ENCODE results near the gene QRFPR. TPM values are rescaled to one million over a fixed set of nuclear protein-coding genes. Genes with fewer than 3 reads are reported as not detected.
A peak's percentile ranks its signal among the peaks of the same experiment; 100 is the strongest.

The QRFPR gene
- total RNA-seq, 1 donor from 2014 or later, result not detected

GRCh38 chr4:121336706-121337105 lies 44.1 kb downstream of the QRFPR start:
- Mint-ChIP-seq H3K9me3 (ENCODE audit: unreplicated experiment) (no peaks in the 10 kb centered on the region), H3K4me3 (ENCODE audit: unreplicated experiment) (no peak overlapping the region), H3K27ac (ENCODE audit: unreplicated experiment) (no peak overlapping the region), H3K36me3 (ENCODE audit: unreplicated experiment) (no peaks in the 10 kb centered on the region), H3K4me1 (ENCODE audit: low read depth, unreplicated experiment) (no peaks in the 10 kb centered on the region), H3K27me3 (ENCODE audit: unreplicated experiment) (no peaks in the 10 kb centered on the region)
- DNase-seq, result no peak
- no peak for TF ChIP-seq CTCF (IDR thresholded peaks at IDR 0.05; ENCODE audit: partially characterized antibody, unreplicated experiment)

- Mint-ChIP-seq H3K4me1 (ENCODE audit: low read depth, unreplicated experiment) (peaks cover 11% of the 10 kb centered on the region), H3K4me3 (ENCODE audit: unreplicated experiment) (no peak overlapping the region), H3K27me3 (ENCODE audit: unreplicated experiment) (no peaks in the 10 kb centered on the region), H3K36me3 (ENCODE audit: unreplicated experiment) (no peaks in the 10 kb centered on the region), H3K27ac (ENCODE audit: unreplicated experiment) (no peak overlapping the region), H3K9me3 (ENCODE audit: unreplicated experiment) (no peaks in the 10 kb centered on the region)
- TF ChIP-seq CTCF (IDR thresholded peaks at IDR 0.05; ENCODE audit: partially characterized antibody, unreplicated experiment), result no peak
- no peak for DNase-seq
Observed at GRCh38 chr4:121330180-121330665, 50.6 kb downstream of the QRFPR start.

- no peak for TF ChIP-seq CTCF (IDR thresholded peaks at IDR 0.05; ENCODE audit: partially characterized antibody, unreplicated experiment)
- Mint-ChIP-seq H3K36me3 (ENCODE audit: unreplicated experiment) (no peaks in the 10 kb centered on the region), H3K9me3 (ENCODE audit: unreplicated experiment) (no peaks in the 10 kb centered on the region), H3K27me3 (ENCODE audit: unreplicated experiment) (no peaks in the 10 kb centered on the region), H3K4me1 (ENCODE audit: low read depth, unreplicated experiment) (peaks cover 14% of the 10 kb centered on the region), H3K27ac (ENCODE audit: unreplicated experiment) (peak overlapping the region; percentile 86), H3K4me3 (ENCODE audit: unreplicated experiment) (peak overlapping the region; percentile 2)
- DNase-seq, result no peak
Observed at GRCh38 chr4:121326597-121326996, 54.2 kb downstream of the QRFPR start.

GRCh38 chr4:121324331-121324730 lies 56.5 kb downstream of the QRFPR start:
- peak; percentile 36 for TF ChIP-seq CTCF (IDR thresholded peaks at IDR 0.05; ENCODE audit: partially characterized antibody, unreplicated experiment)
- H3K9me3 Mint-ChIP-seq (ENCODE audit: unreplicated experiment), result no peaks in the 10 kb centered on the region
- H3K27me3 Mint-ChIP-seq (ENCODE audit: unreplicated experiment), result no peaks in the 10 kb centered on the region
- no peak for DNase-seq
- H3K4me1 Mint-ChIP-seq (ENCODE audit: low read depth, unreplicated experiment), result peaks cover 22% of the 10 kb centered on the region
- H3K27ac Mint-ChIP-seq (ENCODE audit: unreplicated experiment), result peak overlapping the region; percentile 11
- no peak overlapping the region for H3K4me3 Mint-ChIP-seq (ENCODE audit: unreplicated experiment)
- no peaks in the 10 kb centered on the region for H3K36me3 Mint-ChIP-seq (ENCODE audit: unreplicated experiment)

GRCh38 chr4:121321466-121321865 lies 59.4 kb downstream of the QRFPR start:
- no peak for TF ChIP-seq CTCF (IDR thresholded peaks at IDR 0.05; ENCODE audit: partially characterized antibody, unreplicated experiment)
- H3K27me3 Mint-ChIP-seq (ENCODE audit: unreplicated experiment), result no peaks in the 10 kb centered on the region
- no peaks in the 10 kb centered on the region for H3K9me3 Mint-ChIP-seq (ENCODE audit: unreplicated experiment)
- DNase-seq, result no peak
- peaks cover 16% of the 10 kb centered on the region for H3K4me1 Mint-ChIP-seq (ENCODE audit: low read depth, unreplicated experiment)
- H3K4me3 Mint-ChIP-seq (ENCODE audit: unreplicated experiment), result no peak overlapping the region
- no peaks in the 10 kb centered on the region for H3K36me3 Mint-ChIP-seq (ENCODE audit: unreplicated experiment)
- H3K27ac Mint-ChIP-seq (ENCODE audit: unreplicated experiment), result no peak overlapping the region
